Caco-2 (cell line): ENCODE measurements around the gene WDR36. TPM values are rescaled to one million over a fixed set of nuclear protein-coding genes. Genes with fewer than 3 reads are reported as not detected.

Source experiments
- Bru-seq: library from RNA; stranded (reverse); fragments of 400-500 nt; gene quantifications from one replicate; lab custom pipeline; 2021; lab: Mats Ljungman, UMichigan
- BruChase-seq, 2 experiments: library from RNA; stranded (reverse); fragments of 400-500 nt; gene quantifications; one replicate each; lab custom pipeline; 2021; lab: Mats Ljungman, UMichigan
- BruUV-seq: library from RNA; stranded (reverse); fragments of 400-500 nt; replicated peaks from 2 replicates; lab custom pipeline; 2021; lab: Mats Ljungman, UMichigan
- CTCF ChIA-PET: fragments of 300-600 bp; sonication (Branson Sonifier 250); formaldehyde crosslinking; loops from one replicate; lab custom pipeline; 2022; ENCODE audit warnings: antibody characterized with exemption; lab: Charles Lee
- POLR2A ChIA-PET: fragments of 300-600 bp; sonication (Branson Sonifier 250); formaldehyde crosslinking; loops from one replicate; lab custom pipeline; 2022; ENCODE audit warnings: antibody characterized with exemption; lab: Charles Lee
- DNase-seq, 2 experiments: peaks; one replicate each; pipeline versions ENCODE4 v3.0.0 to v3.0.0-alpha.2; 2020 to 2022
- H3K27me3 ChIP-seq: replicated peaks from 2 replicates; pipeline ENCODE4 v1.6.0; 2011; ENCODE audit warnings: low read length; ENCODE audit not compliant: control insufficient read depth, insufficient read depth
- H3K36me3 ChIP-seq: 2 replicates; pipeline ENCODE4 v1.5.1; 2011; ENCODE audit warnings: low read length; ENCODE audit not compliant: control insufficient read depth, insufficient read depth
- H3K4me1 ChIP-seq: fragments of 250-450 bp; sonication (Bioruptor Pico); 2 replicates; pipeline ENCODE4 v1.5.1; 2020; ENCODE audit warnings: mild to moderate bottlenecking
- H3K4me3 ChIP-seq: 2 replicates; pipeline ENCODE4 v1.5.1; 2011; ENCODE audit warnings: low read depth, mild to moderate bottlenecking, control low read depth, low read length
- H3K9me3 ChIP-seq: fragments of 250-450 bp; sonication (Bioruptor Pico); 2 replicates; pipeline ENCODE4 v1.5.1; 2020; ENCODE audit warnings: mild to moderate bottlenecking, moderate library complexity
- H3K27ac Mint-ChIP-seq: one replicate; pipeline ENCODE4 v1.8.0; 2022; ENCODE audit warnings: mixed read lengths; ENCODE audit not compliant: unreplicated experiment
- H3K27me3 Mint-ChIP-seq: one replicate; pipeline ENCODE4 v1.8.0; 2022; ENCODE audit warnings: mixed read lengths; ENCODE audit not compliant: insufficient read depth, unreplicated experiment
- H3K36me3 Mint-ChIP-seq: one replicate; pipeline ENCODE4 v1.8.0; 2022; ENCODE audit warnings: mild to moderate bottlenecking, mixed read lengths; ENCODE audit not compliant: insufficient read depth, unreplicated experiment
- H3K4me1 Mint-ChIP-seq: one replicate; pipeline ENCODE4 v1.8.0; 2022; ENCODE audit warnings: low read depth, mixed read lengths; ENCODE audit not compliant: unreplicated experiment
- H3K4me3 Mint-ChIP-seq: one replicate; pipeline ENCODE4 v1.8.0; 2022; ENCODE audit warnings: mild to moderate bottlenecking, moderate library complexity, mixed read lengths; ENCODE audit not compliant: unreplicated experiment
- H3K9me3 Mint-ChIP-seq: one replicate; pipeline ENCODE4 v1.8.0; 2022; ENCODE audit warnings: mixed read lengths; ENCODE audit not compliant: unreplicated experiment
- intact Hi-C: fragments of 100-400 bp; cut with micrococcal nuclease; formaldehyde crosslinking; loops from one replicate; pipeline ENCODE4 v1.10.0; 2022; ENCODE audit not compliant: unreplicated experiment
- long read RNA-seq: library from polyadenylated mRNA; stranded (forward); transcript quantifications from one replicate; pipeline ENCODE4 v2.0.0, GENCODE V29; 2022
- total RNA-seq: library from RNA; stranded (reverse); gene quantifications from 2 replicates; pipeline ENCODE4 v1.2.3, GENCODE V29; 2022
- TF ChIP-seq, protein P1 (sequence below), 2 experiments: fragments of 200-600 bp in 1 of 2; IDR thresholded peaks; 1 replicate in 1 of 2; 2 replicates in 1 of 2; pipeline versions ENCODE4 v1.5.1 to v1.8.0; 2011 to 2022; ENCODE audit warnings: antibody characterized with exemption in 1 of 2, control low read depth in 1 of 2, inconsistent platforms in 1 of 2, low read depth in 1 of 2, low read length in 1 of 2, mild to moderate bottlenecking in 1 of 2, moderate library complexity in 1 of 2; ENCODE audit not compliant: insufficient read depth in 1 of 2, severe bottlenecking in 1 of 2, unreplicated experiment in 1 of 2

WDR36 gene
- total RNA-seq = 33.5 and 34.3 TPM in 2 replicates
- percentile 93 among the genes with signal in this experiment for Bru-seq, nascent RNA
- percentile 92 among the genes with signal in this experiment for BruChase-seq, experiment 1, labeled RNA remaining after a 2-hour chase
- percentile 90 among the genes with signal in this experiment for BruChase-seq, experiment 2, labeled RNA remaining after a 6-hour chase
- long read RNA-seq, full-length matches to known transcripts = 24 of 30 reads
- long read RNA-seq, partial matches to known transcripts = 0 of 30 reads
- long read RNA-seq, other reads (novel, unspliced or antisense) = 6 of 30 reads

DNA sequence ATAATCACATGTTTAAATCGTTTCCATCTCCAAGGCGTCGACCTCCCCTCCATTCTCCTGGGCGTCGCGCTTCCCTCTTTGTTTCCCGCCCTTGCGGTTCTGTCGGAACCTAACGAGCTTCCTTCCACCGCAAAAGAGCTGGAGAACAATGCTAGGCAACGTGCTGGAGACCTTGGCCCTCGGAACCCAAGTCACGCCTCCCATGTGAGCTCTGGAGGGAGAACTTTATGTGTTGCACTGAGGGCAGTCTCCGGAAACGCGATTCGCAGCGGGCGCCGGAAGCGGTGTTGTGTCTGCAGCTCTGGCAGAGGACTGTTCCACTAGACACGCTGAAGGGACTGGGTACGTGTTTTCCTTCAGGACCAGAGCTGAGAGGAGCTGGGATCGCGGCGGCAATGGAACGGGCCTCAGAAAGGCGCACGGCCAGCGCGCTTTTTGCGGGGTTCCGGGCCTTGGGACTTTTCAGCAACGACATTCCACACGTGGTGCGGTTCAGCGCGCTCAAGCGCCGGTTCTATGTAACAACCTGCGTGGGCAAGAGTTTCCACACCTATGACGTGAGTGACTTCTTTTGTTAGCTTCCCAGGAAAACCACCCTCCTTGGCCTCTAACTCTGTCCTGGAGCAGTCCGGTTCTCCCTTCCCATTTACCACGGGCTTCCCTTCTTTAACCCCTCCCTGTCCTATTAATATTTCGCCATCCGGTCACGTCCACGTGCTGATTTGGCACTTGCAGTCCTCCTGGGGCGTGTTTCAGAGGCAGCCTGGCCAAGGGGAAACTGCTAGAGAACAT is at the start of gene WDR36:
TSS of gene WDR36 (plus strand) at position 287 of the 792 bp plus-strand sequence. CDS start at position 396, 109 bp downstream.
- H3K36me3 ChIP-seq = no peaks in the 10 kb centered on the region
- H3K4me1 ChIP-seq = peaks cover 14% of the 10 kb centered on the region
- peak within 1 kb of the TSS; percentile 92 for H3K4me3 Mint-ChIP-seq
- ChIA-PET CTCF (no interaction called here), POLR2A (no interaction called here)
- H3K27me3 ChIP-seq = no peaks in the 10 kb centered on the region
- H3K9me3 Mint-ChIP-seq = no peaks in the 10 kb centered on the region
- no peaks in the 10 kb centered on the region for H3K9me3 ChIP-seq
- H3K36me3 Mint-ChIP-seq = peaks cover 17% of the 10 kb centered on the region
- peak within 1 kb of the TSS; percentile 88 for H3K4me3 ChIP-seq
- BruUV-seq = TSS peak; percentile 36
- peak; percentile 92 to 93 for DNase-seq
- TF ChIP-seq, protein P1, sequence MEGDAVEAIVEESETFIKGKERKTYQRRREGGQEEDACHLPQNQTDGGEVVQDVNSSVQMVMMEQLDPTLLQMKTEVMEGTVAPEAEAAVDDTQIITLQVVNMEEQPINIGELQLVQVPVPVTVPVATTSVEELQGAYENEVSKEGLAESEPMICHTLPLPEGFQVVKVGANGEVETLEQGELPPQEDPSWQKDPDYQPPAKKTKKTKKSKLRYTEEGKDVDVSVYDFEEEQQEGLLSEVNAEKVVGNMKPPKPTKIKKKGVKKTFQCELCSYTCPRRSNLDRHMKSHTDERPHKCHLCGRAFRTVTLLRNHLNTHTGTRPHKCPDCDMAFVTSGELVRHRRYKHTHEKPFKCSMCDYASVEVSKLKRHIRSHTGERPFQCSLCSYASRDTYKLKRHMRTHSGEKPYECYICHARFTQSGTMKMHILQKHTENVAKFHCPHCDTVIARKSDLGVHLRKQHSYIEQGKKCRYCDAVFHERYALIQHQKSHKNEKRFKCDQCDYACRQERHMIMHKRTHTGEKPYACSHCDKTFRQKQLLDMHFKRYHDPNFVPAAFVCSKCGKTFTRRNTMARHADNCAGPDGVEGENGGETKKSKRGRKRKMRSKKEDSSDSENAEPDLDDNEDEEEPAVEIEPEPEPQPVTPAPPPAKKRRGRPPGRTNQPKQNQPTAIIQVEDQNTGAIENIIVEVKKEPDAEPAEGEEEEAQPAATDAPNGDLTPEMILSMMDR (IDR thresholded peaks at IDR 0.05; ENCODE audit: insufficient read depth in 1 of 2, low read depth in 1 of 2, low read length in 1 of 2, severe bottlenecking in 1 of 2, unreplicated experiment in 1 of 2) = no peak
- intact Hi-C loops = no loop called here
- H3K27ac Mint-ChIP-seq = peak within 1 kb of the TSS; percentile 72
- peaks cover 13% of the 10 kb centered on the region for H3K4me1 Mint-ChIP-seq
- peaks cover 5% of the 10 kb centered on the region for H3K27me3 Mint-ChIP-seq

GRCh38 chr5:111043712-111044506 is 48.2 kb upstream of the WDR36 start:
- Histone ChIP-seq H3K4me1 (no peaks in the 10 kb centered on the region), H3K36me3 (no peaks in the 10 kb centered on the region), H3K27me3 (no peaks in the 10 kb centered on the region), H3K4me3 (no peak overlapping the region), H3K9me3 (no peaks in the 10 kb centered on the region)
- DNase-seq = no peak
- intact Hi-C loops = no loop called here
- Mint-ChIP-seq H3K27ac (no peak overlapping the region), H3K36me3 (no peaks in the 10 kb centered on the region), H3K4me1 (no peaks in the 10 kb centered on the region), H3K9me3 (no peaks in the 10 kb centered on the region), H3K4me3 (no peak overlapping the region), H3K27me3 (peaks cover 6% of the 10 kb centered on the region)
- TF ChIP-seq, protein P1 (IDR thresholded peaks at IDR 0.05; ENCODE audit: insufficient read depth in 1 of 2, low read depth in 1 of 2, low read length in 1 of 2, severe bottlenecking in 1 of 2, unreplicated experiment in 1 of 2) = no peak
- BruUV-seq = no TSS peak
- CTCF ChIA-PET = no interaction called here
- POLR2A ChIA-PET = no interaction called here

- no peaks in the 10 kb centered on the region for H3K36me3 ChIP-seq
- TF ChIP-seq, protein P1 (IDR thresholded peaks at IDR 0.05; ENCODE audit: insufficient read depth in 1 of 2, low read depth in 1 of 2, low read length in 1 of 2, severe bottlenecking in 1 of 2, unreplicated experiment in 1 of 2) = no peak
- intact Hi-C loops = no loop called here
- ChIA-PET POLR2A (no interaction called here), CTCF (no interaction called here)
- no peaks in the 10 kb centered on the region for H3K4me1 ChIP-seq
- Mint-ChIP-seq H3K4me1 (no peaks in the 10 kb centered on the region), H3K27ac (no peak overlapping the region), H3K9me3 (no peaks in the 10 kb centered on the region), H3K4me3 (no peak overlapping the region), H3K27me3 (peaks cover 33% of the 10 kb centered on the region), H3K36me3 (no peaks in the 10 kb centered on the region)
- H3K4me3 ChIP-seq = no peak overlapping the region
- H3K27me3 ChIP-seq = no peaks in the 10 kb centered on the region
- no TSS peak for BruUV-seq
- no peaks in the 10 kb centered on the region for H3K9me3 ChIP-seq
- no peak for DNase-seq
Measured at GRCh38 chr5:111058064-111058463, 34.1 kb upstream of the WDR36 start.
